HL-60/S4 (cell line): ENCODE results near the gene MRPL12.

Experiments used
- in situ Hi-C: fragments of 300-500 bp; cut with MboI; formaldehyde crosslinking; loops from 2 replicates; pipeline ENCODE4 v1.14.3; 2022; ENCODE audit warnings: low sequenced_read_pairs

Gene MRPL12

GRCh38 chr17:81715107-81715871 lies 12.1 kb downstream of the MRPL12 start:
- in situ Hi-C loops: no loop called here

- in situ Hi-C loops: no loop called here
Measured at GRCh38 chr17:81715872-81716673, 12.9 kb downstream of the MRPL12 start.

GRCh38 chr17:81716674-81716996 lies 13.5 kb downstream of the MRPL12 start:
- in situ Hi-C loops: no loop called here

GRCh38 chr17:81717049-81717765 lies 14.0 kb downstream of the MRPL12 start:
- in situ Hi-C loops: no loop called here

GRCh38 chr17:81717766-81718089 lies 14.6 kb downstream of the MRPL12 start:
- in situ Hi-C loops: no loop called here

- in situ Hi-C loops: no loop called here
Measured at GRCh38 chr17:81719410-81720266, 16.5 kb downstream of the MRPL12 start.

- in situ Hi-C loops: no loop called here
Measured at GRCh38 chr17:81720267-81721071, 17.3 kb downstream of the MRPL12 start.

GRCh38 chr17:81722184-81723120 lies 19.3 kb downstream of the MRPL12 start:
- in situ Hi-C loops: no loop called here

- in situ Hi-C loops: no loop called here
Measured at GRCh38 chr17:81723651-81724209, 20.6 kb downstream of the MRPL12 start.

- in situ Hi-C loops: no loop called here
Measured at GRCh38 chr17:81725439-81725838, 22.3 kb downstream of the MRPL12 start.

- in situ Hi-C loops: no loop called here
Measured at GRCh38 chr17:81726004-81726403, 22.8 kb downstream of the MRPL12 start.

- in situ Hi-C loops: no loop called here
Measured at GRCh38 chr17:81727324-81728031, 24.3 kb downstream of the MRPL12 start.

- in situ Hi-C loops: no loop called here
Measured at GRCh38 chr17:81733507-81734404, 30.6 kb downstream of the MRPL12 start.

GRCh38 chr17:81734405-81735263 lies 31.5 kb downstream of the MRPL12 start:
- in situ Hi-C loops: no loop called here

- in situ Hi-C loops: no loop called here
Measured at GRCh38 chr17:81735264-81736102, 32.3 kb downstream of the MRPL12 start.
